ENCODE data around the gene ICE2.

The ICE2 gene

DNA sequence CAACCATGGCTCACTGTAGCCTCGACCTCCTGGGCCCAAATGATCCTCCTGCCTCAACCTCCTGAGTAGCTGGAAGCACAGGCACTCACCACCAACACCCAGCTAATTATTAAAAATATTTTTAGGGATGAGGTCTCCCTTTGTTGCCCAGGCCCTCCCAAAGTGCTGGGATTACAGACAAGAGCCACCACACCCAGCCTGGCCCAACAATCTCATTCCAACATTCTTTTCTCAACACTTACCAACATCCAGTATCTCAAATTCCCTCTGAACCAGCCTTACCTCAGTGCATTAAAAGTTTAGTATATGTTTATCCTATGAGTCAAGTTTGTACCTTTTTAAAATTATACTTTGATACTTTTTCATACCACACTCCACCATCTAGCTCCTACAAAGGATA, 106.2 kb downstream of the ICE2 start:
- DNase-seq (ENCODE audit: low read depth in 2 of 3, low spot score in 1 of 3): no peak

DNA sequence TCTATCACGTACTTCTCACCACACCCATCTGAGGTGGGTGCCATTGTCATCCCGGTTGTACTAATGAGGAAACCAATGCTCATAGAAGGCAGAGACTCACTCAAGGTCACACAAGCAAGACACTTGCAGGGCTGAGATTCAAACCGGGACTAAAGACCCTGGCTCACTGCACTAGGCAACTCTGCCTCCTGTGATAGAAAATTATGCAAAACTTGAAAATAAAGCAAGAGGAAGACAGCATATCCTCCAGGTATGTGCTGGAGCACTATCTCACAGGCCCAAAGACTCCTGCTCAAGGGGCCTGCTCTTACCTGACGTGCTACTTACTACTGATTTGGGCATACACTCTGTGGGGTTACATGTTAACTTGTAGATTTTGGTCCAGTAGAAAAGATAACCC, 106.7 kb downstream of the ICE2 start:
- DNase-seq (ENCODE audit: low read depth in 2 of 3, low spot score in 1 of 3): no peak

DNA sequence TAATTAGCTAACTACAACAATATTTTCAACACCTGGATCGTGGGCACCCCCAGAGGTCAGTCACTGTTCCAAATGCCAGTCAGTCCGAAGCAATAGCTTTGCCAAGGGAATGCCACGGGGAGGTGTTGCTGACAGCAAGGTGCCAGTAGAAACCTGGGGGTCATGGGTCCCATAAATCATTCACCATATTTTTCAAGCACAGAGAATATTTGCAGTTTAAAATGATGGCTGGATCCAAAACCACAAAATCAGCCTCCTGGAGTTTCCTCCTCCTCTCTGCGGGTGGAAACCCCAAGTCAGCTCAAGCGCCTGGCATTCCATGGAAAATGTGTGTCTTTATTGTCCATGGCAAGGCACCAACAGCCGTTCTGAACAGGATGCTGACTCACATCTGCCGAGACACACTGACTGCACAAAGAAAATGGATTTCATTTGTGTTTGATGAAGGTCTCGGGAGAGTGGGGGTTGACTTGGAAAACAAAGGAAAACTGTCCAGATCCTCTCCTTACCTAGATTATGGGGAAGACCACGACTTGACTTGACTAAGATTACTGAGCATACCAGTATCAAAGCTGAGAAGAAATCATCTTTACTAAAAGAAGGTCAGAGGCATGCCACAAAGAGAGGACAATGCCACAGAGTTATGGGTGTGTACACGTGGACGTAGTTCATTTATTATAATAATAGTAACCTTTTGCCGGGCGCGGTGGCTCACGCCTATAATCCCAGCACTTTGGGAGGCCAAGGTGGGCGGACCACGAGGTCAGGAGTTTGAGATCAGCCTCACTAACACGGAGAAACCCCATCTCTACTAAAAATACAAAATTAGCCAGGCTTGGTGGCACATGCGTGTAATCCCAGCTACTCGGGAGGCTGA, 107.5 kb downstream of the ICE2 start:
- DNase-seq (ENCODE audit: low read depth in 2 of 3, low spot score in 1 of 3): no peak

DNA sequence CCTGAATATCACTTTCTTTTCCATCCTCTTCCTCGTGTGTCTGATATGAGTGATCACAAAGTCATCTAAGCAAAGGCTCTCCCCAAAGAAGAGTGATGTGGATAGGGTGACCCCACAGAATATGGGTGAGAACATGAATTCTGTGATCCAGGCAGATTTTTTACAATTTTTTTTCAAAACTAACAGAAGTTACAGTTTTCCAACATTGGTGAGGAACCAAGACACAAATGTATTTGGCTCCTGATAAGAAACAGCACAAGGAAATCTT, 108.1 kb downstream of the ICE2 start:
- no peak for DNase-seq (ENCODE audit: low read depth in 2 of 3, low spot score in 1 of 3)

DNA sequence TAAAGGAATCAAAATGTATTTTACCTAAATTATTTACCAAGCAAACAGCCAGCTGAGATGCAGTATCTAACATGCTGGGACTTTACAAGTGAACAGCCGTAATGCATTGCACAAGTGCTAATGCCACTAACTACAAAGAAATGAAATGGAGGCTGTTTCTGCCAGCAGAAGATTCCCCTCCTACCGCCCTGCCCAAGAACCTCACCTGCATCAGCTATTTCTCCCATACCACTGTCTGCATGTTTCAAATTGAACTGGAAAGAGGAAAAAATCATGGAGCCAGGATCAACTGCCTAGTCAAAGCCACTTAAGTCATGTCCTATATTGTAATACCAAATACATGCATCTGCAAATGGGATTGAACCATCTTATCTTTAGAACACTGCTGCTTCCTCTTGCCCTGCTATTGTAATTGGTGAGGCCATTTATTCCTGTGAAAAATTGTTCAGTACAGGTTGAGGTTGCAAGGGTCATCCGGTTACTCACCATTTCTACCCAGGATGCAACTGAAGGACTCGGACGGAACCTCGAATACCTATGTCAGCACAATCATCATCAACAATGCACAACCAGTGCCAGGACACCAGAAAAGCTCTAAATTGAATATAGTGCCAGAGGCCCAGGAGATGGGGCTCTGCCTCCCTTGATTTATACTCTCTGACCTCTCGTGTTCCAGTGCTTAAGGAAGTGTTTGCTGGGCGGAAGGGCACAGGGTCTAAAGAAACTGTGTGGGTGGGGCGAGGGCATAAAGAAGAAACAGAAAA, 108.7 kb downstream of the ICE2 start:
- no peak for DNase-seq (ENCODE audit: low read depth in 2 of 3, low spot score in 1 of 3)

DNA sequence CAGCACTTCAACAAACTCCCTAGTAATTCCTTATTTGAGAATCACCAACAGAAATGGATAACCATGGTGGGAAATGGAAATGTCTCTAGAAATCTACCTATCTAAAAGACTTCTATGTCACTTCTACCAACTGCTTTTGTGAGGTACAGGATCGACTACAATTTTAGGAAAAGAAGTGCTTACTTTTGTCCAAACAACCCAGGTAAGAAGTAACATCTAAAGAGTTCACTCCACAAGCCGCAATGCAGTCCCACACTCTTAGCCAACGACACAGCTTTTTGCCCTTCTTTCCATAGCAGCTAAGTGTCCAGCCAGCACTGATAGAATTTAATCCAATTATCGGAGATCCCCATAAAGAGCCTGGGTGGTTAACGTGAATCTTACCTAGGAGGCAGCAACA, 109.2 kb downstream of the ICE2 start:
- DNase-seq (ENCODE audit: low read depth in 2 of 3, low spot score in 1 of 3): no peak
